ENCODE data around the gene IL10. TPM values are rescaled to one million over a fixed set of nuclear protein-coding genes. Genes with fewer than 3 reads are reported as not detected.
"Not testable (repeated sequence)": the region's sequence is repeated elsewhere in the genome, so short reads cannot be mapped to it uniquely, and the experiment has no call there.

IL10 gene
- total RNA-seq, 1 donor from 2014 or later = not detected

GRCh38 chr1:206792939-206793607 is 20.8 kb upstream of the IL10 start:
- no peak for DNase-seq

- DNase-seq = no peak
Measured at GRCh38 chr1:206790502-206791250, 18.4 kb upstream of the IL10 start.

- no peak for DNase-seq
Measured at GRCh38 chr1:206788487-206789050, 16.3 kb upstream of the IL10 start.

- DNase-seq = no peak
Measured at GRCh38 chr1:206787891-206788290, 15.6 kb upstream of the IL10 start.

- DNase-seq = no peak
Measured at GRCh38 chr1:206786212-206786886, 14.1 kb upstream of the IL10 start.

- DNase-seq = no peak
Measured at GRCh38 chr1:206785182-206785765, 13.0 kb upstream of the IL10 start.

- no peak for DNase-seq
Measured at GRCh38 chr1:206784471-206784903, 12.2 kb upstream of the IL10 start.

GRCh38 chr1:206783506-206783905 is 11.2 kb upstream of the IL10 start:
- no peak for DNase-seq

GRCh38 chr1:206782448-206782847 is 10.2 kb upstream of the IL10 start:
- DNase-seq = no peak

GRCh38 chr1:206779638-206780037 is 7.3 kb upstream of the IL10 start:
- DNase-seq = no peak

- DNase-seq = not testable (repeated sequence)
Measured at GRCh38 chr1:206778911-206779310, 6.6 kb upstream of the IL10 start.

GRCh38 chr1:206778031-206778430 is 5.7 kb upstream of the IL10 start:
- no peak for DNase-seq

- DNase-seq = no peak
Measured at GRCh38 chr1:206776229-206776628, 3.9 kb upstream of the IL10 start.

GRCh38 chr1:206774093-206774492 is 1.8 kb upstream of the IL10 start:
- DNase-seq = no peak

GRCh38 chr1:206771338-206771692 is 979 bp downstream of the IL10 start:
- DNase-seq = no peak

GRCh38 chr1:206770531-206771337 is 1.6 kb downstream of the IL10 start, which contains the start of gene IL19:
IL19 (plus strand) TSS chr1:206770773; CDS start chr1:206836663, 65,890 bp downstream.
- no peak for DNase-seq

- DNase-seq = no peak
Measured at GRCh38 chr1:206769304-206769731, 3.0 kb downstream of the IL10 start.

GRCh38 chr1:206768472-206769303 is 3.6 kb downstream of the IL10 start:
- DNase-seq = no peak

GRCh38 chr1:206766251-206766856 is 5.9 kb downstream of the IL10 start:
- DNase-seq = no peak

GRCh38 chr1:206765771-206766170 is 6.5 kb downstream of the IL10 start:
- not testable (repeated sequence) for DNase-seq
